ENCODE measurements around the gene NEDD8. TPM values are rescaled to one million over a fixed set of nuclear protein-coding genes. Genes with fewer than 3 reads are reported as not detected.

The NEDD8 gene
- polyA plus RNA-seq, 1 donor from 2014 or later, result 431 TPM

DNA sequence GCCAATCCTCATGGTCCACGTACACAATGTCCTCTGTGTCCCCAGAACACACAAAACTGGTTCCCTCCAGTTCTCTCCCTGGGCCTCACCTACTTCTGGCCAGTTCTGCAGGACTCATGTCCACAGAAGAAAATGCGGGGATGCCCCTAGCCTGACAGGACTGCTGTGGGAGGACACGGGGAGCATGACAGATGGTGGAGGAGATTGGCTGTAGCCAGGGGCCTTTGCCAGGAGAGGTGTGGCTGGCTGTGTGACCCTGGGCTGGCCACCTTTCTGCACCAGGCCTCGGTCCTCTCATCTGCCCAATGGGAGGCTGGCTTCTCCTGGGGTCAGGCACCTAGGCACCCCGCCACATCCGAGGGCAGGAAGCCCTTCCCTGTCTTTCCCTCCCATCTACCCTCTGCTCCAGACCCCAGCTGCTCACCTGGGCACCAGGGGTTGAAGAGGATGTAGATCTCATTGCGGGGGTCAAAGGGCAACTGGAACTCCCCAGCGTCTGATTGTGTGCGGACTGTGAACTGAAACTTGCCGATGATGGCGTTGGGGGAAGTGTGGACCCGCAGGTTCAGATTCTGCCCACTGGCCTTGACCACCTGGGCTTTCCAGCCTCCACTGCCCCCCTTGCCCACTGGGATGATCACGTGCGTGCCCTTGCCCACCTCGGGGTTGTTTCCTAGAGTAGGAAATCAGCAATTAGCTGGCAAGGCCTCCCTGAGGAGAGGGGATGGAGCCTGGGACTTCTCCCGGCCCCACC lies 28.0 kb upstream of the NEDD8 start:
- H3K27ac ChIP-seq (ENCODE audit: low read length), result no peak overlapping the region
- H3F3A ChIP-seq (ENCODE audit: insufficient read depth, low read length, poor library complexity, severe bottlenecking), result no peaks in the 10 kb centered on the region
- H3K4me2 ChIP-seq (ENCODE audit: low read length), result no peak overlapping the region
- no peaks in the 10 kb centered on the region for H3K36me3 ChIP-seq (ENCODE audit: insufficient read depth, low read length)
- no peaks in the 10 kb centered on the region for H3K79me2 ChIP-seq (replicated peaks; ENCODE audit: insufficient read depth, low read length)
- H3K4me3 ChIP-seq (ENCODE audit: low read length), result no peak overlapping the region
- H3K27me3 ChIP-seq (ENCODE audit: insufficient read depth, low read depth, low read length), result no peaks in the 10 kb centered on the region
- no peaks in the 10 kb centered on the region for H3K9me3 ChIP-seq (ENCODE audit: low read length)
- H4K20me1 ChIP-seq (ENCODE audit: insufficient read depth), result no peaks in the 10 kb centered on the region
- H3K9me2 ChIP-seq (ENCODE audit: insufficient read depth, low read length), result no peaks in the 10 kb centered on the region
- no peak for TF ChIP-seq TAF1 (IDR thresholded peaks at IDR 0.05; ENCODE audit: low read depth)
- TF ChIP-seq EZH2 (IDR thresholded peaks at IDR 0.05; ENCODE audit: borderline replicate concordance, insufficient read depth, low read length, poor library complexity, severe bottlenecking), result no peak
- TF ChIP-seq, protein P1, sequence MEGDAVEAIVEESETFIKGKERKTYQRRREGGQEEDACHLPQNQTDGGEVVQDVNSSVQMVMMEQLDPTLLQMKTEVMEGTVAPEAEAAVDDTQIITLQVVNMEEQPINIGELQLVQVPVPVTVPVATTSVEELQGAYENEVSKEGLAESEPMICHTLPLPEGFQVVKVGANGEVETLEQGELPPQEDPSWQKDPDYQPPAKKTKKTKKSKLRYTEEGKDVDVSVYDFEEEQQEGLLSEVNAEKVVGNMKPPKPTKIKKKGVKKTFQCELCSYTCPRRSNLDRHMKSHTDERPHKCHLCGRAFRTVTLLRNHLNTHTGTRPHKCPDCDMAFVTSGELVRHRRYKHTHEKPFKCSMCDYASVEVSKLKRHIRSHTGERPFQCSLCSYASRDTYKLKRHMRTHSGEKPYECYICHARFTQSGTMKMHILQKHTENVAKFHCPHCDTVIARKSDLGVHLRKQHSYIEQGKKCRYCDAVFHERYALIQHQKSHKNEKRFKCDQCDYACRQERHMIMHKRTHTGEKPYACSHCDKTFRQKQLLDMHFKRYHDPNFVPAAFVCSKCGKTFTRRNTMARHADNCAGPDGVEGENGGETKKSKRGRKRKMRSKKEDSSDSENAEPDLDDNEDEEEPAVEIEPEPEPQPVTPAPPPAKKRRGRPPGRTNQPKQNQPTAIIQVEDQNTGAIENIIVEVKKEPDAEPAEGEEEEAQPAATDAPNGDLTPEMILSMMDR (IDR thresholded peaks at IDR 0.05; ENCODE audit: poor library complexity, severe bottlenecking), result no peak
- TF ChIP-seq, protein P2, sequence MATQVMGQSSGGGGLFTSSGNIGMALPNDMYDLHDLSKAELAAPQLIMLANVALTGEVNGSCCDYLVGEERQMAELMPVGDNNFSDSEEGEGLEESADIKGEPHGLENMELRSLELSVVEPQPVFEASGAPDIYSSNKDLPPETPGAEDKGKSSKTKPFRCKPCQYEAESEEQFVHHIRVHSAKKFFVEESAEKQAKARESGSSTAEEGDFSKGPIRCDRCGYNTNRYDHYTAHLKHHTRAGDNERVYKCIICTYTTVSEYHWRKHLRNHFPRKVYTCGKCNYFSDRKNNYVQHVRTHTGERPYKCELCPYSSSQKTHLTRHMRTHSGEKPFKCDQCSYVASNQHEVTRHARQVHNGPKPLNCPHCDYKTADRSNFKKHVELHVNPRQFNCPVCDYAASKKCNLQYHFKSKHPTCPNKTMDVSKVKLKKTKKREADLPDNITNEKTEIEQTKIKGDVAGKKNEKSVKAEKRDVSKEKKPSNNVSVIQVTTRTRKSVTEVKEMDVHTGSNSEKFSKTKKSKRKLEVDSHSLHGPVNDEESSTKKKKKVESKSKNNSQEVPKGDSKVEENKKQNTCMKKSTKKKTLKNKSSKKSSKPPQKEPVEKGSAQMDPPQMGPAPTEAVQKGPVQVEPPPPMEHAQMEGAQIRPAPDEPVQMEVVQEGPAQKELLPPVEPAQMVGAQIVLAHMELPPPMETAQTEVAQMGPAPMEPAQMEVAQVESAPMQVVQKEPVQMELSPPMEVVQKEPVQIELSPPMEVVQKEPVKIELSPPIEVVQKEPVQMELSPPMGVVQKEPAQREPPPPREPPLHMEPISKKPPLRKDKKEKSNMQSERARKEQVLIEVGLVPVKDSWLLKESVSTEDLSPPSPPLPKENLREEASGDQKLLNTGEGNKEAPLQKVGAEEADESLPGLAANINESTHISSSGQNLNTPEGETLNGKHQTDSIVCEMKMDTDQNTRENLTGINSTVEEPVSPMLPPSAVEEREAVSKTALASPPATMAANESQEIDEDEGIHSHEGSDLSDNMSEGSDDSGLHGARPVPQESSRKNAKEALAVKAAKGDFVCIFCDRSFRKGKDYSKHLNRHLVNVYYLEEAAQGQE (IDR thresholded peaks at IDR 0.05; ENCODE audit: borderline replicate concordance), result no peak
- TF ChIP-seq RAD21 (conservative IDR thresholded peaks at IDR 0.05), result no peak
- no peak for TF ChIP-seq POLR2AphosphoS5 (IDR thresholded peaks at IDR 0.05)
- TF ChIP-seq MXI1 (conservative IDR thresholded peaks at IDR 0.05; ENCODE audit: poor library complexity, severe bottlenecking), result no peak
- no peak for TF ChIP-seq SMC3 (conservative IDR thresholded peaks at IDR 0.05; ENCODE audit: poor library complexity)
- TF ChIP-seq EP300 (conservative IDR thresholded peaks at IDR 0.05; ENCODE audit: poor library complexity, severe bottlenecking), result no peak
- H3K9ac ChIP-seq (ENCODE audit: low read length), result no peak overlapping the region
- H2AFZ ChIP-seq (ENCODE audit: low read depth, low read length), result no peak overlapping the region

DNA sequence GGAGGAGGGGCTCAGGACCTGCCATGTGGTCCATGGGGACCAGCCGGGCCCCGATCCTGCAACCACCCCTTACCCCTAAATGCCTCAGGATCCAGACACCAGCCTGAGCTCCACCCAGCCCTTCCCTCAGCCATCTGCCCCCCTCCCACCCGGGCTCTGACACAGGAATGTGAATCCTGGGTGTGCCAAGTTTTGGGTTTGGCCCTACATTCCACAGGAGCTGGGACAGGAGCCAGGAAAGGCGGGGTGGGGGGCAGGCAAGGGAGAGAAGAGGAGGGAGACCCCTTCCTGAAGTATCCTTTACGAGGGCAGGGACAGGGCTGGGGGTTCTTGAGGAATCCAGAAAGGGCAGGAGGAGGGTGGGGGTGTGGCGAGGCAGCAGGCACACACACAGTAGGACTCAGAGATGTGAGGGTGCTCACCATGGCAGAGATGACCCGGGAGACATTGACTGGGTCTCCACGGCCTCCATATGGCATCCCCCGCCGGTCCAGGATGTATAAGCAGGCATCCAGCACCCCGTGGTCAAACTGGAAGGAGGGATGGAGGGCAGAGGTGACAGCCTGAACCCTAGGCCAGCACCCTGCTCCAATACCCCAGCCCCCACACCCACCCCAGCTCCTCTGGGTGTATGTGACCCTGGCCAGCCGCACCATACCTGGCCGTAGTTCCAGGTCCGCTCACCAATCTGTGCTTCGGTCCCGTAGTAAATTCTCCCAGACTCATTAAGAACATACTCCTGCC lies 27.3 kb upstream of the NEDD8 start:
- no peak for TF ChIP-seq MXI1 (conservative IDR thresholded peaks at IDR 0.05; ENCODE audit: poor library complexity, severe bottlenecking)
- no peak for TF ChIP-seq EP300 (conservative IDR thresholded peaks at IDR 0.05; ENCODE audit: poor library complexity, severe bottlenecking)
- no peak for TF ChIP-seq EZH2 (IDR thresholded peaks at IDR 0.05; ENCODE audit: borderline replicate concordance, insufficient read depth, low read length, poor library complexity, severe bottlenecking)
- TF ChIP-seq, protein P2 (IDR thresholded peaks at IDR 0.05; ENCODE audit: borderline replicate concordance), result no peak
- TF ChIP-seq SMC3 (conservative IDR thresholded peaks at IDR 0.05; ENCODE audit: poor library complexity), result no peak
- TF ChIP-seq, protein P1 (IDR thresholded peaks at IDR 0.05; ENCODE audit: poor library complexity, severe bottlenecking), result no peak
- no peak for TF ChIP-seq POLR2AphosphoS5 (IDR thresholded peaks at IDR 0.05)
- TF ChIP-seq TAF1 (IDR thresholded peaks at IDR 0.05; ENCODE audit: low read depth), result no peak
- no peak for TF ChIP-seq RAD21 (conservative IDR thresholded peaks at IDR 0.05)
- no peaks in the 10 kb centered on the region for H3K9me2 ChIP-seq (ENCODE audit: insufficient read depth, low read length)
- no peak overlapping the region for H3K27ac ChIP-seq (ENCODE audit: low read length)
- no peaks in the 10 kb centered on the region for H3K79me2 ChIP-seq (replicated peaks; ENCODE audit: insufficient read depth, low read length)
- H4K20me1 ChIP-seq (ENCODE audit: insufficient read depth), result no peaks in the 10 kb centered on the region
- H3K9me3 ChIP-seq (ENCODE audit: low read length), result no peaks in the 10 kb centered on the region
- no peaks in the 10 kb centered on the region for H3K36me3 ChIP-seq (ENCODE audit: insufficient read depth, low read length)
- H3K4me3 ChIP-seq (ENCODE audit: low read length), result no peak overlapping the region
- H2AFZ ChIP-seq (ENCODE audit: low read depth, low read length), result no peak overlapping the region
- H3K4me2 ChIP-seq (ENCODE audit: low read length), result no peak overlapping the region
- H3K27me3 ChIP-seq (ENCODE audit: insufficient read depth, low read depth, low read length), result no peaks in the 10 kb centered on the region
- no peaks in the 10 kb centered on the region for H3F3A ChIP-seq (ENCODE audit: insufficient read depth, low read length, poor library complexity, severe bottlenecking)
- H3K9ac ChIP-seq (ENCODE audit: low read length), result no peak overlapping the region
